ENCODE data around the gene ATRAID. TPM values are rescaled to one million over a fixed set of nuclear protein-coding genes. Genes with fewer than 3 reads are reported as not detected.

ATRAID gene
- total and polyA plus RNA-seq, 10 of the 15 experiments (the other 5 are each of a cell fraction or from before 2014, with no cell fraction given), result 65.6 to 180 (median 120) TPM

DNA sequence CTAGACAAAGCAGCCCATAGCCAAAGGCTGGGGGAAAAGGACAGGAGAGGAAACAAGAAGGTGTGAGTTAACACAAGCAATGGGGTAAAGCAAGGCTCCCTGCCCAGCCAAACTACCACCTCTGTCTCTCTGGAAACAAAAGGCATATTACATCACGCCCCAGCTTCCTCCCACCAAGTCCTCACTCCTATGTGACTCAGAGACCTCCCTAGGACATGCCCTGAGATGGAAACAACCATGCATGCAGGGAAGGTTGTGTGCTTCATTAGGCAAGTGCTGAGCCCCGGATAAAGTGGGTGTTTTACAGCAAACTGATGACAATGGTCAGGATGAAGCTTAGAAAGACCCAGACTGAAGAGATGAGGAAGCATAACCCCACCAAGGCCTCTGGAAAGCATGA is 9.0 kb upstream of the ATRAID start:
- H4K20me1 ChIP-seq (ENCODE audit: control insufficient read depth, insufficient read depth), result no peaks in the 10 kb centered on the region
- CTCF ChIA-PET, result interaction anchor here (1.1 to 1.3 kb wide), 2 partner anchors 11 to 76 kb away, joined by 3 read pairs; no protein-coding TSS in a partner anchor
- ATAC-seq (no peak), DNase-seq (ENCODE audit: low read depth, low spot score) (no peak), FAIRE-seq (no peak)
- H3K4me3 ChIP-seq, result no peak overlapping the region
- BruUV-seq (replicated peaks), result no TSS peak
- TF ChIP-seq PBX3 (IDR thresholded peaks at IDR 0.05; ENCODE audit: insufficient replicate concordance, low read depth, low read length) (no peak), CBX5 (IDR thresholded peaks at IDR 0.05; ENCODE audit: low read depth) (no peak), TARDBP (IDR thresholded peaks at IDR 0.05; ENCODE audit: borderline replicate concordance) (no peak), CHD4 (IDR thresholded peaks at IDR 0.05) (no peak), RUNX3 (IDR thresholded peaks at IDR 0.05; ENCODE audit: low read length) (no peak), FOS (IDR thresholded peaks at IDR 0.05; ENCODE audit: borderline replicate concordance, extremely low read depth, insufficient read length) (no peak), ZNF622 (IDR thresholded peaks at IDR 0.05) (no peak), SUPT20H (IDR thresholded peaks at IDR 0.05; ENCODE audit: borderline replicate concordance, control insufficient read depth, low read depth, low read length) (no peak), LARP7 (IDR thresholded peaks at IDR 0.05) (no peak), NR2F1 (conservative IDR thresholded peaks at IDR 0.05) (no peak), PKNOX1 (IDR thresholded peaks at IDR 0.05) (no peak), HDGF (IDR thresholded peaks at IDR 0.05) (no peak)
- TF ChIP-seq, protein P1, sequence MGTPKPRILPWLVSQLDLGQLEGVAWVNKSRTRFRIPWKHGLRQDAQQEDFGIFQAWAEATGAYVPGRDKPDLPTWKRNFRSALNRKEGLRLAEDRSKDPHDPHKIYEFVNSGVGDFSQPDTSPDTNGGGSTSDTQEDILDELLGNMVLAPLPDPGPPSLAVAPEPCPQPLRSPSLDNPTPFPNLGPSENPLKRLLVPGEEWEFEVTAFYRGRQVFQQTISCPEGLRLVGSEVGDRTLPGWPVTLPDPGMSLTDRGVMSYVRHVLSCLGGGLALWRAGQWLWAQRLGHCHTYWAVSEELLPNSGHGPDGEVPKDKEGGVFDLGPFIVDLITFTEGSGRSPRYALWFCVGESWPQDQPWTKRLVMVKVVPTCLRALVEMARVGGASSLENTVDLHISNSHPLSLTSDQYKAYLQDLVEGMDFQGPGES (IDR thresholded peaks at IDR 0.05), result no peak
- TF ChIP-seq, protein P2, sequence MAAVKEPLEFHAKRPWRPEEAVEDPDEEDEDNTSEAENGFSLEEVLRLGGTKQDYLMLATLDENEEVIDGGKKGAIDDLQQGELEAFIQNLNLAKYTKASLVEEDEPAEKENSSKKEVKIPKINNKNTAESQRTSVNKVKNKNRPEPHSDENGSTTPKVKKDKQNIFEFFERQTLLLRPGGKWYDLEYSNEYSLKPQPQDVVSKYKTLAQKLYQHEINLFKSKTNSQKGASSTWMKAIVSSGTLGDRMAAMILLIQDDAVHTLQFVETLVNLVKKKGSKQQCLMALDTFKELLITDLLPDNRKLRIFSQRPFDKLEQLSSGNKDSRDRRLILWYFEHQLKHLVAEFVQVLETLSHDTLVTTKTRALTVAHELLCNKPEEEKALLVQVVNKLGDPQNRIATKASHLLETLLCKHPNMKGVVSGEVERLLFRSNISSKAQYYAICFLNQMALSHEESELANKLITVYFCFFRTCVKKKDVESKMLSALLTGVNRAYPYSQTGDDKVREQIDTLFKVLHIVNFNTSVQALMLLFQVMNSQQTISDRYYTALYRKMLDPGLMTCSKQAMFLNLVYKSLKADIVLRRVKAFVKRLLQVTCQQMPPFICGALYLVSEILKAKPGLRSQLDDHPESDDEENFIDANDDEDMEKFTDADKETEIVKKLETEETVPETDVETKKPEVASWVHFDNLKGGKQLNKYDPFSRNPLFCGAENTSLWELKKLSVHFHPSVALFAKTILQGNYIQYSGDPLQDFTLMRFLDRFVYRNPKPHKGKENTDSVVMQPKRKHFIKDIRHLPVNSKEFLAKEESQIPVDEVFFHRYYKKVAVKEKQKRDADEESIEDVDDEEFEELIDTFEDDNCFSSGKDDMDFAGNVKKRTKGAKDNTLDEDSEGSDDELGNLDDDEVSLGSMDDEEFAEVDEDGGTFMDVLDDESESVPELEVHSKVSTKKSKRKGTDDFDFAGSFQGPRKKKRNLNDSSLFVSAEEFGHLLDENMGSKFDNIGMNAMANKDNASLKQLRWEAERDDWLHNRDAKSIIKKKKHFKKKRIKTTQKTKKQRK (IDR thresholded peaks at IDR 0.05; ENCODE audit: low read depth, low read length), result no peak
- TF ChIP-seq, protein P3, sequence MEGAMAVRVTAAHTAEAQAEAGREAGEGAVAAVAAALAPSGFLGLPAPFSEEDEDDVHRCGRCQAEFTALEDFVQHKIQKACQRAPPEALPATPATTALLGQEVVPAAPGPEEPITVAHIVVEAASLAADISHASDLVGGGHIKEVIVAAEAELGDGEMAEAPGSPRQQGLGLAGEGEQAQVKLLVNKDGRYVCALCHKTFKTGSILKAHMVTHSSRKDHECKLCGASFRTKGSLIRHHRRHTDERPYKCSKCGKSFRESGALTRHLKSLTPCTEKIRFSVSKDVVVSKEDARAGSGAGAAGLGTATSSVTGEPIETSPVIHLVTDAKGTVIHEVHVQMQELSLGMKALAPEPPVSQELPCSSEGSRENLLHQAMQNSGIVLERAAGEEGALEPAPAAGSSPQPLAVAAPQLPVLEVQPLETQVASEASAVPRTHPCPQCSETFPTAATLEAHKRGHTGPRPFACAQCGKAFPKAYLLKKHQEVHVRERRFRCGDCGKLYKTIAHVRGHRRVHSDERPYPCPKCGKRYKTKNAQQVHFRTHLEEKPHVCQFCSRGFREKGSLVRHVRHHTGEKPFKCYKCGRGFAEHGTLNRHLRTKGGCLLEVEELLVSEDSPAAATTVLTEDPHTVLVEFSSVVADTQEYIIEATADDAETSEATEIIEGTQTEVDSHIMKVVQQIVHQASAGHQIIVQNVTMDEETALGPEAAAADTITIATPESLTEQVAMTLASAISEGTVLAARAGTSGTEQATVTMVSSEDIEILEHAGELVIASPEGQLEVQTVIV (IDR thresholded peaks at IDR 0.05; ENCODE audit: borderline replicate concordance, partially characterized antibody), result no peak
- intact Hi-C loops (cut with micrococcal nuclease; ENCODE audit: unreplicated experiment), result no loop called here
- POLR2A ChIA-PET, result interaction anchor here (0.6 kb wide), 1 partner anchor 471 kb away, joined by 3 read pairs; no protein-coding TSS in a partner anchor
- no peaks in the 10 kb centered on the region; the same call in 1 of the 2 replicates for H3K4me1 ChIP-seq (ENCODE audit: control insufficient read depth, insufficient read depth, low read length)
- H3K27ac ChIP-seq (ENCODE audit: control insufficient read depth, insufficient read depth), result no peak overlapping the region
- H3K4me2 ChIP-seq (ENCODE audit: control insufficient read depth, insufficient read depth), result no peak overlapping the region
- H3K79me2 ChIP-seq (ENCODE audit: control insufficient read depth, insufficient read depth, low read length), result peaks cover 10% of the 10 kb centered on the region
- RAD21 ChIA-PET (ENCODE audit: unreplicated experiment), result no interaction called here
- SMC1A ChIA-PET (ENCODE audit: uncharacterized antibody, unreplicated experiment), result no interaction called here
- no peak overlapping the region for H3K9ac ChIP-seq (ENCODE audit: control insufficient read depth, insufficient read depth, low read length)
- no peaks in the 10 kb centered on the region for H3K27me3 ChIP-seq (replicated peaks in 1 of 2; ENCODE audit: control insufficient read depth in 2 of 2, insufficient read depth in 2 of 2, low read length in 1 of 2)
- H3K9me3 ChIP-seq (replicated peaks; ENCODE audit: control insufficient read depth, insufficient read depth, low read length), result no peaks in the 10 kb centered on the region
- WGBS (ENCODE audit: insufficient coverage, insufficient replicate concordance, low lambda C conversion rate, missing lambda C conversion rate), result 100% methylated on average over 2 of the region's 2 CpGs
- H3K36me3 ChIP-seq (ENCODE audit: control insufficient read depth in 2 of 2, insufficient read depth in 2 of 2, low read length in 1 of 2), result peaks cover 26 to 31% of the 10 kb centered on the region in 2 experiments
- in situ Hi-C loops (cut with MboI), result no loop called here
- no peak overlapping the region for H2AFZ ChIP-seq (ENCODE audit: control insufficient read depth, low read depth, low read length)

Data from GM12878 (cell line).